Transverse colon (tissue), 4 donors: ENCODE results near the gene PPP1R9B. TPM values are rescaled to one million over a fixed set of nuclear protein-coding genes. Genes with fewer than 3 reads are reported as not detected.

Source experiments
- DNase-seq: peaks from one replicate; pipeline ENCODE4 v3.0.0-alpha.2; 2019
- H3K27ac ChIP-seq, 4 donors: fragments of 200-600 bp; sonication (generic); 2 replicates each; pipeline ENCODE4 v1.5.1; 2016 to 2018; ENCODE audit warnings: inconsistent platforms in 4 of 4
- H3K27me3 ChIP-seq: fragments of 200-600 bp; sonication (generic); 2 replicates; pipeline ENCODE4 v1.5.1; 2017; ENCODE audit warnings: inconsistent platforms
- H3K36me3 ChIP-seq, 4 donors: fragments of 200-600 bp; sonication (generic); 2 replicates each; pipeline ENCODE4 v1.5.1; 2017 to 2019; ENCODE audit warnings: inconsistent platforms in 4 of 4
- H3K4me1 ChIP-seq, 4 donors: fragments of 200-600 bp; sonication (generic); 2 replicates each; pipeline ENCODE4 v1.5.1; 2017 to 2020; ENCODE audit warnings: inconsistent platforms in 4 of 4
- H3K4me3 ChIP-seq, 4 donors: fragments of 200-600 bp; sonication (generic); 1 replicate in 1 of 4; 2 replicates in 3 of 4; pipeline versions ENCODE4 v1.5.1 to v1.6.1; 2017 to 2019; ENCODE audit warnings: inconsistent platforms in 4 of 4
- H3K9me3 ChIP-seq, 2 donors: fragments of 200-600 bp; sonication (generic); 2 replicates each; pipeline ENCODE4 v1.5.1; 2017 to 2019; ENCODE audit warnings: inconsistent platforms in 2 of 2
- CTCF ChIP-seq, 5 experiments: fragments of 200-600 bp in 3 of 5; fragments of 450-650 bp in 2 of 5; sonication (generic) in 3 of 5; IDR thresholded peaks; 1 replicate in 2 of 5; 2 replicates in 3 of 5; pipeline ENCODE4 v1.5.1; 2016 to 2017; ENCODE audit warnings: antibody characterized with exemption in 5 of 5, inconsistent platforms in 3 of 5, mild to moderate bottlenecking in 2 of 5, moderate library complexity in 1 of 5
- EP300 ChIP-seq: sonication (generic); formaldehyde crosslinking; IDR thresholded peaks from one replicate; pipeline ENCODE4 v1.6.1; 2017; ENCODE audit warnings: antibody characterized with exemption, low read depth
- POLR2A ChIP-seq: fragments of 450-650 bp; IDR thresholded peaks from one replicate; pipeline ENCODE4 v1.6.1; 2016; ENCODE audit warnings: antibody characterized with exemption, mild to moderate bottlenecking, moderate library complexity
- POLR2AphosphoS5 ChIP-seq, 3 donors: sonication (generic); formaldehyde crosslinking; IDR thresholded peaks; one replicate each; pipeline ENCODE4 v1.6.1; 2016; ENCODE audit warnings: antibody characterized with exemption in 3 of 3
- WGBS, 2 donors: methylation state at CpG; one replicate each; pipeline ENCODE4 v1.1.5; 2018; ENCODE audit warnings: low coverage in 1 of 2; 5-methylcytosine and 5-hydroxymethylcytosine counted together
- in situ Hi-C, 4 donors: fragments of 200-750 bp; cut with MboI; loops; one replicate each; pipeline versions ENCODE4 v1.15.0 to v1.15.1; 2017; ENCODE audit warnings: low sequenced_read_pairs in 3 of 4, low pct_ligation_motif_present in 1 of 4, low pct_unique_long_range_greater_than_20kb in 1 of 4
- intact Hi-C: fragments of 100-400 bp; cut with DNase I; formaldehyde crosslinking; loops from one replicate; pipeline ENCODE4 v1.15.1; 2023; ENCODE audit warnings: low total_unique reads
- total RNA-seq, 4 donors: library from RNA; depleted of rRNA; stranded (reverse); fragments of >200 nt; gene quantifications; one replicate each; pipeline ENCODE4 v1.1.0, GENCODE V29; 2016

The PPP1R9B gene
- total RNA-seq, 4 donors from 2014 or later = 19.0 to 29.9 (median 27.7) TPM

- no peak for DNase-seq
- in situ Hi-C loops (no loop called here), intact Hi-C loops (no loop called here)
- no peak overlapping the region for H3K4me3 ChIP-seq
- H3K27me3 ChIP-seq = no peaks in the 10 kb centered on the region
- peaks cover 6 to 38% (median 24%) of the 10 kb centered on the region in 4 donors for H3K4me1 ChIP-seq
- no peaks in the 10 kb centered on the region for H3K9me3 ChIP-seq
- WGBS, 2 donors = 71 to 100% methylated on average over 1 to 16 of the region's 16 CpGs
- peak overlapping the region; percentile 0 to 98 (median 81) for H3K27ac ChIP-seq
- TF ChIP-seq EP300 (no peak), CTCF (IDR thresholded peaks at IDR 0.05) (no peak), POLR2A (no peak), POLR2AphosphoS5 (IDR thresholded peaks at IDR 0.05) (no peak)
- H3K36me3 ChIP-seq = no peaks in the 10 kb centered on the region
Observed at GRCh38 chr17:50153650-50154575, 3.4 kb upstream of the PPP1R9B start.

GRCh38 chr17:50152736-50153135 lies 2.3 kb upstream of the PPP1R9B start:
- in situ Hi-C loops = no loop called here
- H3K4me3 ChIP-seq = no peak overlapping the region
- no peak for TF ChIP-seq CTCF (IDR thresholded peaks at IDR 0.05)
- no peak for TF ChIP-seq POLR2AphosphoS5 (IDR thresholded peaks at IDR 0.05)
- no peak for TF ChIP-seq EP300
- no peak for TF ChIP-seq POLR2A
- H3K9me3 ChIP-seq = no peaks in the 10 kb centered on the region
- H3K4me1 ChIP-seq = peaks cover 8 to 48% (median 34%) of the 10 kb centered on the region in 4 donors
- intact Hi-C loops = no loop called here
- H3K27me3 ChIP-seq = no peaks in the 10 kb centered on the region
- H3K36me3 ChIP-seq = no peaks in the 10 kb centered on the region
- no peak for DNase-seq
- WGBS, 2 donors = 80% methylated on average over 7 of the region's 7 CpGs; no CpG with 5 or more reads in 1 of the 2 donors
- H3K27ac ChIP-seq = peak overlapping the region; percentile 92 to 98 (median 95)

- Histone ChIP-seq H3K4me3 (peak overlapping the region; percentile 61 to 91 (median 78)), H3K9me3 (no peaks in the 10 kb centered on the region), H3K4me1 (peaks cover 15 to 55% (median 41%) of the 10 kb centered on the region in 4 donors), H3K36me3 (no peaks in the 10 kb centered on the region), H3K27ac (peak overlapping the region; percentile 92 to 98 (median 95)), H3K27me3 (no peaks in the 10 kb centered on the region)
- peak; percentile 90 for DNase-seq
- no peak for TF ChIP-seq POLR2A
- no peak for TF ChIP-seq CTCF (IDR thresholded peaks at IDR 0.05)
- peak; percentile 9 to 58 (median 40) for TF ChIP-seq POLR2AphosphoS5 (IDR thresholded peaks at IDR 0.05)
- no peak for TF ChIP-seq EP300
- intact Hi-C loops (no loop called here), in situ Hi-C loops (no loop called here)
- WGBS, 2 donors = 0 to 1% methylated on average over 5 to 11 of the region's 12 CpGs
Observed at GRCh38 chr17:50151937-50152547, 1.6 kb upstream of the PPP1R9B start.
